GM10847 (cell line): ENCODE results near the gene LBHD2.

Experiments used
- POLR2A ChIP-seq: IDR thresholded peaks from 2 replicates; pipeline ENCODE4 v1.6.1; 2011; ENCODE audit not compliant: insufficient read length; ENCODE audit errors: extremely low read depth

The LBHD2 gene

DNA sequence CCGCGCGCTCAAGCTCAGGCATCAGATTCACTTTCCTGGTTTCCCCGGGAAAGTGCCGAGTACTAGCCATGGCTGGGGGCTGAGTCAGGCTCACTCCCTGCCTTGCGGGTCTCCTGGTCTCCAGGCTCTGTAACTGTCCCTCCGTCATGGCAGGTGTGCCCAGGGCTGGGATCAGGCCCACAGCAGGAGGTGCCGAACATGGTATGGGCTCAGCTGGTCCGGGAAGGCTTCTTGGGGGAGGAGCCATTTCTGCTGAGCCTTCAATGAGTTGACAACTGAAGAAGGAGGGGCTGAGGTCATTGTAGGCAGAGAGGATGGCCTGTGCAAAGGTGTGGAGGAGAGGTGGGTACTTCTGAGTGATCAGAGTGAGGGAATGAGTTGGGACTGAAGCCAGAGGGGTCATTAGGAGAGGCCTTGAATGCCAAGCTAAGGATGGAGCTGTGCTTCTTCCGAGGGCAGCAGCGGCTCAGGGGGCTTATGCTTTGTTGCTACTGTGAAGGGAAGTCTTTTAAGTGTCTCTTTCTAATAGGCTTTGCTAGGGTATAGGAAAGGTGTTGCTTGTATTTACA, 11.3 kb downstream of the LBHD2 start:
- no peak for TF ChIP-seq POLR2A

DNA sequence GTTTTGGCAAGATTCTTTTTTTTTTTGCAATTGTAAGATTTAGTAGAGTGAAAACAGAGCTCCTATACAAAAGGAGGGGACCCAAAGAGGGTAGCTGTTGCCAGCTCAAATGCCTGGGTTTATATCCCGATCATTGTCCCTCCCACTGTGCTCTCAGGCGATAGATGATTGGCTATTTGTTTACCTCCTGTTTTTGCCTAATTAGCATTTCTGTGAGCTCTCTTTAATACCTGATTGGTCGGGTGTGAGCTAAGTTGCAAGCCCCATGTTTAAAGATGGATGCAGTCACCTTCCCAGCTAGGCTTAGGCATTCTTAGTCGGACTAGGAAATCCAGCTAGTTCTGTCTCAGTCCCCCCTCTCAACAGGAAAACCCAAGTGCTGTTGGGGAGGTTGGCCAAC, 12.4 kb downstream of the LBHD2 start:
- TF ChIP-seq POLR2A: no peak

DNA sequence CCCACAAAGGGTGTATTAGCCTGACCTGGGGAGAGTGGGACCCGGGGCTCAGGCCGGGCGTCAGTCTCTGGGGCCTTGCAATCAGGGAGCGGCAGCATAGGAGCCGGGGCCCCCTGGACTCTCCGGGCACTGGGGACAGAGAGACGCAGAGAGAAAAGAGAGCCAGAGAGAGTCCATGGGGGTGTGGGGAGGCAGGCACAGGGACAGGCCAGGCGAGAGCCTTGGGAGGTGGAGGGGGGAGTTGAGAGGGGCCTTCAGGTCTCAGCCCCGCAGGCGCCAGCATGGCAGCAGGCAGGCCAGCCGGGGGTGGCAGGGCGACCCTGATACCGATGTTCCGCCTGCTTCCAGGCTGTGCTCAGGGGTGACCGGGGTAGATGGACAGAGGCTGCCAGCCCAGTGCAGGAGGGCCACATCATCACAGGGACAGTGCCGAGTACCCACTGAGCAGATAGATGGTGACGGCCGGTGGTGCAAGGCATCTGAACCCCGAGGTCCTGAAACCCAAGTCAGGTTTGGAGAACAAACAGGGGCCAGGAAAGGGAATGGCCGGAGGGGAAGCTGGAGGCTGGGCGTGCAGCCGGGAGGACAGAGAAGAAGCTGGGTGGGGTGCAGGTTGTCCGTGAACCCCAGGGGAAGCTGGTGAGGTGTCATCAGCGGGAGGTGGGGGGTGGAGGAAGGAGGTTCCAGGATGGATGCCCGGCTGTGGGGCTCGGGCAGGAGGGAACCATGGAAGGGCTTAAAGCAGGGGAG, 13.4 kb downstream of the LBHD2 start:
- TF ChIP-seq POLR2A: no peak

DNA sequence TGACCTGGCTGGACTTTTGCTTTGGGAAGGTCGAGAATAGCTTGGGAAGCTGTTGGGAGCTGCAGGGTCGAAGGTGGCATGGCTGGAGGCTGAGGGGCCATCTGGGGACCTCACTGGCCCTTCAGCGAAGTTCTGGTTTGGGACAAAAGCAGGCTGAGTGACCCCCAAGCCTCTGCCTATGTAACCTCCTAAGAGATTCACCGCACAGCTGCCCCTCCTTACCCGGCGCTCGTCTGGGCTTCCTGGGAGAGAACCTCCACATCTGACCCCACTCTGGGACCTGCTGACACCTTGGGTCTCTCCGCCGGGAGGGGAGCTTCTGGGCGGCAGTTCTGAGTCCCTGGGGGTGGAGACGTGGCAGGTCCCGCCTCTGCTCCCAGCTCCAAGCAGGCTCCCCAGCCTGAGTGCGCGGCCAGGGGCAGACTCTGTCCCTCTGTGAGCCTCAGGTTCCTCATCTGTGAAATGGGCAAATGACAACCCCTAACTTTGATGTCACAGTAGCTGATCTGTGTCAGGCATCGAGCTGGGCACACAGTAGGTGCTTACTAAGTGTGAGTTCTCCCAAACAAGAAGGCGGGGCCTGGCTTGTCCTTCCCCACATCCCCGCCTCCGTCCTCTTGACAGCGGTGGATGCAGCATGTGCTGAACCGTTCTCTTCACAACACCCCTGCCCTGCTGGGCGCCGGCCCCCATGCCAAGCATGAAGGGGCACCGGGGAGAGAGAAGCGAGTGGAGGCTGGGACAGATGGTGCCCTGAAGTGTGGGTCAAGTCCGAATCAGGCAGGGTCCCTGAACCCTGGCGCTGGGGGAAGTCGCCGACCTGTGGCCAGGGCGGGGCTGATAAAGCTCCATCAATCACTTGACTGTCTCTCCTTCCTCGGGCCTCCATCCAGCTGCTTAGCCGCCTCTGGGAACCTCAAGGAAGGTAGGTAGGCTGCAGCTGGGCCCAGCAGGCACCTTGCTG, 14.3 kb downstream of the LBHD2 start:
- TF ChIP-seq POLR2A: no peak

DNA sequence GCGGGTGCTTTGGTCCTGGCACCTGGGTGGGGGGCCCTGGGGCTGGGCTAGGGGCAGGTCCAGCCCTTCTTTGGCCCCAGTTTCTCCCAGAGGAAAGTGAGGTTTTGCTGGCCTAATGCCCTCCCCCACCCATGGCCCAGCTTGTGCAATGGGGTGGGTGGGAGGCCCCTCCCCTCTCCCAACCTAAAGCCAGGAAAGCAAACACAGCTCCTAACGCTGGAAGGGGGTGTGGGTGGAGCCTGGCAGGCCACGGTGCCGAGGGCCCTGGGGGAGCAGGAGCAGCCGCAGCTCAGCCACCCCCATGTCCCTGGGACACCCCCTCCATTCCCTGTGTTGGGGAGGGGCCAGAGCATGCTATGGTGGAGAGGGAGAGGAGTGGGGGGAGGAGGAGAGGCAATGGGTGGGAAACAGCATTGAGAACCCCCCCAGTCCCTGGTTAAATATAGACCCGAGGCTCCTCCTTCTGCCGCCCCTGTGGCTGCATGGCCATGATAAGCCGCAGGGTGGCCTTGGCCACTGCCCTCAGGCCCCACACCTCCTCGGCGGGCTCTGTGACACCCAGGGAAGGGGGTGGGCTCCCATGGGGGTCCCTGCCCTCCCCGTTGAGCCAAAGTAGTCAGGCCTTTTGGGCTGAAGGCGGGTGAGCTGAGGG, 15.2 kb downstream of the LBHD2 start:
- TF ChIP-seq POLR2A: no peak

DNA sequence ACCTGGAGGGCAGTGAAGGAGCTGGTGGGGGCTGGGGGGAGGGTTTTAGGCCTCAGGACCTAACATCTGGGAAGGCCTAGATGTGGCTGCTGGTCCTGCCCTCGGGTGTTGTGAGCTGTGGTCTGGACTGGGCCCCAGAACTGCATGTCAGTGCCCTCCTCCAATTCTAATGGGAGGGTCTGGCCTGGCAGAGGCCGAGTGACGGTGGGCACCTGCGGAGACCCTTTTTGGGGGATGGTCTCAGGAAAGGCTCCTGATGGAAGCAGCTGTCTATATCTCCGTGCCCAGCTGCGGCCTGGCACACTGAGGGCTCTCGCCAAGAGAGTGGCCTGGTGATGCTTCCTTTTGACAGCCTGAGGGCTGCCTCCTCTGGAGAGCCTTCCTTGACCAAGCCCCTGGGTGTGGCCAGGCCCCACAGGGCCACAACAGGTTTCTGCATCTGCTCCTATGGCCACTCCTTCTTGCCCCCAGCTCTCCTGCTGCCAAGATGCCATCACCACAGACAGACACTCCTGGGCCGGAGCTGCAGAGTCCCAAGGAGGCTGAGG, 15.8 kb downstream of the LBHD2 start:
- no peak for TF ChIP-seq POLR2A

DNA sequence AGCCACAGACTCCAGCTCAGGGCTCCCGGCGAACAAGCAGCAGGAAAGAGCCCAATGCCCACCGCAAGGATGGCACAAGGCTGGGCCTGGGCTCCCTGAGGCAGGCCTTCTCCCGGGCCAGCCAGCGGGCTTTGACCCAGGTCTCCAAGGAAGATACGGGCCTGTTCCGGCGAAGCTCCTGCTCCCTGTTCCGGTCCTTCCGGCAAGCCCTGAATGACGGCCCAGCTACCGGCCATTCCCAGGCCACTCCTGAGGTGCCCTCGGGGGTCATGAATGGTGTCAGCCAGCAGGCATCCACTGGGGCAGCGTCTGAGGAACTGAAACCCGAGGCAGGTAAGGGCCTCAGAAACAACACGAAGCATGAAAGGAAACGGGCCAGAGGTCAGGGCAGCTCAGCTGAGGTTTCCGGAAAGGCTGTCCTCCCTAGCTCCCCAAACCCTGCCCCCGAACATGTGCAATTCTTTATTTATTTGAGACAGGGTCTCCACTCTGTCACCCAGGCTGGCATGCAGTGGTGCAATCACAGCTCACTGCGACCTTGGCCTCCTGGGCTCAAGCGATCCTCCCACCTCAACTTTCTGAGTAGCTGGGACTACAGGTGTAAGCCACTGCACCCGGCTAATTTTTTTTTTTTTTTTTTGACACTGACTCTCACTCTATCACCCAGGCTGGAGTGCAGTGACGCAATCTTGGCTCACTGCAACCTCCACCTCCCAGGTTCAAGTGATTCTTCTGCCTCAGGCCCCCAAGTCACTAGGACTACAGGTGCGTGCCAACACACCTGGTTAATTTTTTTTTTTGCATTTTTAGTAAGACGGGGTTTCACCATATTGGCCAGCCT, 16.5 kb downstream of the LBHD2 start:
- no peak for TF ChIP-seq POLR2A

DNA sequence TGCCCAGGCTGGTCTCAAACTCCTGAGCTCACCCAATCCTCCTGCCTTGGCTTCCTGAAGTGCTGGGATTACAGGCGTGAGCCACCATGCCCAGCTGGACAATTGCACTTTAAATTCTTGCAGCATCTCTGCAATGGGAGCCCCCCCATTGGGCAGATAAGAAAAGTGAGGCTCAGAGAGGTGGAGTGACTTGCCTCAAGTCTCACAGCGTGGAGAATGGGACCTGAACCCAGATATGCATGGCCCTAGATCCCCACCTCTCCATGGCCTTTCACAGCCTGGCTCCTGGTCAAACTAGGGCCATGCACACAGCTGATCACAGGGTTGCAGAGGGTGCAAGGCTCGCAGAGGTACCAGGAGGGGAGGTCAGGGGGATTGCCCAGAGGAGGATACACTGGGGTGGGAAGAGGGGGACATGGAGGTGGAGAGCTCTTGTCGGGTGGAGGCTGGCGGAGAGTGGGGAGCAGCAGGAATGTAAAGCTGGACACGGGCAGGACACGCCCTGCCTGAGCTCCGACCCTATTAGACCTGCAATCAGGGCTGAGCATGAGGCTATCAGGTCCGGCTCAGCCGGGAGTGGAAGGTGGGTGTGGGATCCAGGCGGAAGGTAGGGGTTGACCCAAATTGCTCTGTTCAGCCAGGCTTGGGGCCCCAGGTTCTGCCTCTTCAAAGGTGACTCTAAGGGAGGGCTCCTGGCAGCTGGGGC, 17.4 kb downstream of the LBHD2 start:
- TF ChIP-seq POLR2A: no peak

DNA sequence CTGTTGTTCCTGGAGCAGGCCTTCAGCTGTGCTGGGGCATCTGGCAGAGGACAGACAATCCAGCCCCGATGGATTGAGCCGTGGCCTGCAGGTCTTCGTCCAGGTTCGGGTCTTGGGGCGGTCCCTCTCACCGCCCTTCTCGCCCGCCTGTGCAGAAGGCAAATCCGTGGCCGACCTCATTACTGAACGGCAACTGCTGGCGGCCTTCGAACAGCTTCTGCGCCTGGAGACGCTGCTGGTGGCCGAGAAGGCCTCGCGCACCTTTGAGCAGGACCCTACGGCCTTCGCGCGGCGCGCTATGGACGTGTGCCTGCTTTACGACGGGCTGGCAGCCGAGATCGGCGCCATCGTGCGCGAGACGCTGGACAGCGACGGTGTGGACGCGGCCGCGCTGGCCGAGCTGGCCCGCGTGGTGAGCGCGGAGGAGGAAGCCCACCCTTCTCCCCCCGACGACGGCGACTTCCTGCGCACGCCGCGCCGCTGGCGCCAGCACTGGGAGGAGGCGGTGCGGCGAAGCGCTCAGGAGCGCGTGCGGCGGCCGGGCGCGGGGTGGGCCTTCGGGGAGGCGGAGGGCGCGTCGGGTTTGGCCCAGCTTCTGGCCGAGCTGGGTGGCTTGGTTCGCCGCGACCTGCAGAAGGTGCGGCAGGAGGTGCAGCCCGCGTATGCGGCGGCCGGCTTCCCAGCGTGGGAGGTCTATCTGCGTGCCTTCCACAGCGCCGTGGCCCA, 18.1 kb downstream of the LBHD2 start:
- TF ChIP-seq POLR2A: no peak

DNA sequence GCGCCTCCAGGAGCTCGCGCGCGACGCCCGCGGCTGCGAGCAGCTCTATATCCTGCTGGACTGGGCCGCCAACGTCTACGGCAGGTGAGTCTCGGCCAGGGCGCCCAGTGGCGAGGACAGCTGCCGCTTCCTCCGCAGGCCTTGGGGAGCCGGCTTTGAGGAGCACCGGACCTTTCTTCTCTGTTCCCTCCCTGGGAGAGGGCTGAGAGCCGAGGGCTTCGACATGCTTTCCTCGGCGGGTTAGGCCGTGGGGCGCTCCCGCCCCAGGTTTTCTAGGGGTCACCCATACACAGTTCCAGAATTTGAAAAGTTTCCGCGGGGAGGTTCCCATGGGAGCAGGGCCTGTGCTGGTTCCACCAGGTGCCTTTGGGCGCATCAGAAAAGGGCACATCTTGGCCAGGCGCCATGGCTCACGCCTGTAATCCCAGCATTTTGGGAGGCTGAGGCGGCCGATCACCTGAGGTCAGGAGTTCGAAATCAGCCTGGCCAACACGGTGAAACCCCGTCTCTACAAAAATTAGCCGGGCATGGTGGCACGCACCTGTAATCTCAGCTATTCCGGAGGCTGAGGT, 18.8 kb downstream of the LBHD2 start:
- no peak for TF ChIP-seq POLR2A

DNA sequence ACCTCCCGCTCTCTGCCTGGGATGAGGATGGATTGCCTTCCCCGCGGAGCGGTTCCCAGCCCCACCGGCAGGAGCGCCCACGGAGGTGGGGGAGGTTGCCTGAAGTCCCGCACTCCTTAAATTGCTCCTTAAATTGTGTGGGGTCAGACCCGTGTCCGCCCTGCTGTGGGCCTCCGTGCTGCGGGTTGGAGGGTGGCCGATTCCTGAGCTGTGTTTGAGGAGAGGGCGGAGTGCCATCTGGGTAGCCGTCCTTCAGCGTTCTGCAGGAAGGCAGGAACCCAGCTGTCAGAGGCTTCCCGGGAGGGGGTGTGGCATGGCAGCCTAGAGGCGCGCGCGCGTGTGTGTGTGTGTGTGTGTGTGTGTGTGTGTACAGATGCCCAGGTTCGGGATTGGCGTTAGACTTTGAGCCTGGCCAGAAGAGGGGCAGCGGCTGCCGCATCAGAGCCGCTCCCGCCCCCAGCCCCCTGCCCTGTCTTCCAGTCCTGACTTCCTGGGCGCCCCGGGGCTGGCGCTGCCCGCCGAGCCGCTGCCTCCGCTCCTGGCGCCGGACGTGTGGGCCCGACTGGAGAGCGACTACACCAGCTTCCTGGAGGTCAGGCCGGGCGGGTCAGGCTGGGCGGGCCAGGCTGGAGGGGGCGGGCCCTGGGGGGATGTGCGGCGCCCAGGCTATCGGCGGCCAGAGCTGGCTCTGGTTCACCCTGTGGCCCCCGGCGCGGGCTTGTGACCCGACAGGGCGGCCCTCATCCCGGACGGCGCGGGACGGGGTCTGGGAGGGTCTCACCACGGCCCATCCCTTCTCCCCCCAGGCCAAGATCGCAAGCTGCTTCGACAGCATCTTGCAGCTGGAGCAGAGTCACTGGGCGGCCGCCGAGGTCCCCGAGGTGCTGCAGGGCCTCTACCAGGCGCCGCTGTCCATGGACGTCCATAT, 19.7 kb downstream of the LBHD2 start:
- TF ChIP-seq POLR2A: no peak

DNA sequence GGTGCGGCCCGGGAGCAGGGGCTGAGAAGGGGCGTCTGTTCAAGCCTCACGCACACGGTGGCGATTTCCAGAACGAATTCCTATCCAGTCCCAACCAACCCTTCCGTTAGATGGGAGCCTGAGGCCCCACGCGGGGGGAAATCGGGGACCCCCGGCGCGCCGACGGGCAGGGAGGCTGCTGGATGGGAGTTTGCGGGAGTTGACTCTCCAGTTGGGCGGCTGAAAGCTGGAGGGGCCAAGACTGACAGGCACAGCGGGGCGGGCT, 20.3 kb downstream of the LBHD2 start:
- TF ChIP-seq POLR2A: no peak
